Thyroid gland (tissue), 4 donors: ENCODE measurements around the gene CATSPER1. TPM values are rescaled to one million over a fixed set of nuclear protein-coding genes. Genes with fewer than 3 reads are reported as not detected.
A peak's percentile ranks its signal among the peaks of the same experiment; 100 is the strongest.

Experiments
- DNase-seq, 2 donors: peaks; one replicate each; pipeline ENCODE4 v3.0.0-alpha.2; 2019
- H3K27ac ChIP-seq, 3 donors: fragments of 200-600 bp; sonication (generic); 1 replicate in 2 of 3; 2 replicates in 1 of 3; pipeline ENCODE4 v1.5.1; 2016 to 2019; ENCODE audit warnings: mild to moderate bottlenecking in 1 of 3, moderate library complexity in 1 of 3
- H3K27me3 ChIP-seq: fragments of 200-600 bp; sonication (generic); one replicate; pipeline ENCODE4 v1.5.1; 2019
- H3K36me3 ChIP-seq, 2 donors: fragments of 200-600 bp; sonication (generic); one replicate each; pipeline ENCODE4 v1.5.1; 2016 to 2019
- H3K4me1 ChIP-seq, 2 donors: fragments of 200-600 bp; sonication (generic); one replicate each; pipeline ENCODE4 v1.5.1; 2017 to 2019
- H3K4me3 ChIP-seq, 3 donors: fragments of 200-600 bp; sonication (generic); replicated peaks in 1 of 3; 1 replicate in 2 of 3; 2 replicates in 1 of 3; pipeline ENCODE4 v1.5.1; 2016; ENCODE audit warnings: mild to moderate bottlenecking in 1 of 3
- H3K9me3 ChIP-seq: fragments of 200-600 bp; sonication (generic); one replicate; pipeline ENCODE4 v1.5.1; 2017
- CTCF ChIP-seq, 6 experiments: fragments of 200-600 bp in 3 of 6; fragments of 450-650 bp in 3 of 6; sonication (generic) in 3 of 6; IDR thresholded peaks; one replicate each; pipeline ENCODE4 v1.5.1; 2016 to 2019; ENCODE audit warnings: antibody characterized with exemption in 6 of 6, mild to moderate bottlenecking in 2 of 6, inconsistent platforms in 1 of 6, moderate library complexity in 1 of 6
- POLR2A ChIP-seq, 2 donors: fragments of 450-650 bp; IDR thresholded peaks; one replicate each; pipeline ENCODE4 v1.6.1; 2017; ENCODE audit warnings: antibody characterized with exemption in 2 of 2, mild to moderate bottlenecking in 2 of 2, moderate library complexity in 1 of 2
- WGBS, 2 donors: methylation state at CpG; one replicate each; pipeline ENCODE4 v1.1.5; 2017; 5-methylcytosine and 5-hydroxymethylcytosine counted together
- intact Hi-C: fragments of 100-400 bp; cut with DNase I; formaldehyde crosslinking; loops from one replicate; pipeline ENCODE4 v1.15.1; 2023
- total RNA-seq, 4 donors: library from RNA; depleted of rRNA; stranded (reverse); fragments of >200 nt; gene quantifications; one replicate each; pipeline ENCODE4 v1.2.3, GENCODE V29; 2016

Gene CATSPER1
- total RNA-seq, 4 donors from 2014 or later = not detected

GRCh38 chr11:66071381-66071801, 45.1 kb upstream of the CATSPER1 start:
- no peaks in the 10 kb centered on the region for H3K9me3 ChIP-seq
- intact Hi-C loops = loop anchor here (10.0 kb wide), 1 partner anchor 143 kb away; no protein-coding TSS in a partner anchor
- peak overlapping the region; percentile 35 to 99 (median 56) for H3K4me3 ChIP-seq
- DNase-seq = peak in 1 of 2 donors; percentile 20
- peaks cover 27 to 31% of the 10 kb centered on the region in 2 donors for H3K4me1 ChIP-seq
- H3K27ac ChIP-seq = peak overlapping the region; percentile 72 to 94 (median 78)
- 27 to 34% methylated on average over 2 of the region's 2 CpGs for WGBS, 2 donors
- no peaks in the 10 kb centered on the region for H3K27me3 ChIP-seq
- TF ChIP-seq CTCF (IDR thresholded peaks at IDR 0.05) = no peak
- TF ChIP-seq POLR2A (IDR thresholded peaks at IDR 0.05) = no peak
- H3K36me3 ChIP-seq = peaks cover 24% of the 10 kb centered on the region in 2 donors

GRCh38 chr11:66070604-66071380, 44.5 kb upstream of the CATSPER1 start:
- Histone ChIP-seq H3K27me3 (no peaks in the 10 kb centered on the region), H3K4me3 (peak overlapping the region; percentile 35 to 99 (median 56)), H3K27ac (peak overlapping the region; percentile 72 to 94 (median 78)), H3K36me3 (peaks cover 30% of the 10 kb centered on the region in 2 donors), H3K9me3 (no peaks in the 10 kb centered on the region), H3K4me1 (peaks cover 27 to 31% of the 10 kb centered on the region in 2 donors)
- intact Hi-C loops = loop anchor here (10.0 kb wide), 1 partner anchor 144 kb away; no protein-coding TSS in a partner anchor
- WGBS, 2 donors = 3 to 7% methylated on average over 13 to 29 of the region's 60 CpGs
- no peak for TF ChIP-seq POLR2A (IDR thresholded peaks at IDR 0.05)
- TF ChIP-seq CTCF (IDR thresholded peaks at IDR 0.05) = no peak
- peak; percentile 51 to 52 for DNase-seq

- H3K27ac ChIP-seq = peak within 1 kb of the TSS; percentile 92 to 98 (median 97)
- peaks cover 34 to 38% of the 10 kb centered on the region in 2 donors for H3K36me3 ChIP-seq
- intact Hi-C loops = loop anchor here (5.0 to 10.0 kb wide), 2 partner anchors 62 to 145 kb away; no protein-coding TSS in a partner anchor
- TF ChIP-seq CTCF (IDR thresholded peaks at IDR 0.05) (peak in 2 of 6 experiments; percentile 11 to 16), POLR2A (IDR thresholded peaks at IDR 0.05) (peak; percentile 6 to 79)
- peaks cover 27 to 31% of the 10 kb centered on the region in 2 donors for H3K4me1 ChIP-seq
- no peaks in the 10 kb centered on the region for H3K9me3 ChIP-seq
- H3K4me3 ChIP-seq = peak within 1 kb of the TSS; percentile 35 to 99 (median 70)
- peak; percentile 75 to 79 for DNase-seq
- H3K27me3 ChIP-seq = no peaks in the 10 kb centered on the region
- WGBS, 2 donors = 0% methylated on average over 3 to 8 of the region's 120 CpGs
Observed at GRCh38 chr11:66069715-66070603, 43.7 kb upstream of the CATSPER1 start, which contains the start of gene PACS1. Gene PACS1, plus strand, starts transcription at chr11:66070272. Its CDS starts 215 bp downstream, at chr11:66070487.

GRCh38 chr11:66068923-66069714, 42.8 kb upstream of the CATSPER1 start:
- peaks cover 27 to 31% of the 10 kb centered on the region in 2 donors for H3K4me1 ChIP-seq
- intact Hi-C loops = loop anchor here (5.0 kb wide), 1 partner anchor 63 kb away; no protein-coding TSS in a partner anchor

More at GRCh38 chr11:66068923-66069714, 42.8 kb upstream of the CATSPER1 start:
- H3K27me3 ChIP-seq = no peaks in the 10 kb centered on the region
- peak; percentile 79 to 87 for DNase-seq
- peak overlapping the region; percentile 92 to 98 (median 97) for H3K27ac ChIP-seq
- H3K9me3 ChIP-seq = no peaks in the 10 kb centered on the region
- WGBS, 2 donors = 48 to 52% methylated on average over 14 of the region's 14 CpGs
- H3K36me3 ChIP-seq = peaks cover 40 to 45% of the 10 kb centered on the region in 2 donors
- H3K4me3 ChIP-seq = peak overlapping the region in 2 of 3 donors; percentile 70 to 99
- TF ChIP-seq POLR2A (IDR thresholded peaks at IDR 0.05) (no peak), CTCF (IDR thresholded peaks at IDR 0.05) (peak in 3 of 6 experiments; percentile 7 to 11 (median 10))
